ENCODE results near the gene CCDC85C. TPM values are rescaled to one million over a fixed set of nuclear protein-coding genes. Genes with fewer than 3 reads are reported as not detected.

Gene CCDC85C
- total RNA-seq, 1 experiment from 2014 or later: 35.8 TPM

DNA sequence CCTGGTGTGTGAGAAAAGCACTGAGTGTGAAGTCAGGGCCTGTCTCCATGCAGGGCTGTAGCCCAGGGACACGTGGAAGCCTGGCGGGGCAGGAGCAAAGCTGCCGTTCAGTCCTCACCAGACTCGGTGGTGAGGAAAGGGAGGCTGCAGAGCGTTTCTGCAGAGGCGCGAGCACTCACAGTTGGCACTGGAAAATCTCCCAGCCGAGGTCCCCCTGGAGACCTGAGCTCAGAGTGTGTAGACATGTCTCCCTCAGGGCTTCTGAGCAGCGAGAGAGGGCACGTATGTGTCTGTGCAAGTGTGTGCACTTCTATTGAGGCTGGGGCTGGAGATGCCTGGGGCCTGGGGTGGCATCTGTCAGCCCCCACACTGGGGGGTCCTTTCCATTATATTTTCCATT, 29.9 kb upstream of the CCDC85C start (continued):
- TF ChIP-seq, protein P1, sequence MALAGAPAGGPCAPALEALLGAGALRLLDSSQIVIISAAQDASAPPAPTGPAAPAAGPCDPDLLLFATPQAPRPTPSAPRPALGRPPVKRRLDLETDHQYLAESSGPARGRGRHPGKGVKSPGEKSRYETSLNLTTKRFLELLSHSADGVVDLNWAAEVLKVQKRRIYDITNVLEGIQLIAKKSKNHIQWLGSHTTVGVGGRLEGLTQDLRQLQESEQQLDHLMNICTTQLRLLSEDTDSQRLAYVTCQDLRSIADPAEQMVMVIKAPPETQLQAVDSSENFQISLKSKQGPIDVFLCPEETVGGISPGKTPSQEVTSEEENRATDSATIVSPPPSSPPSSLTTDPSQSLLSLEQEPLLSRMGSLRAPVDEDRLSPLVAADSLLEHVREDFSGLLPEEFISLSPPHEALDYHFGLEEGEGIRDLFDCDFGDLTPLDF (CRISPR knock-in tag; IDR thresholded peaks at IDR 0.05): no peak
- no peak for TF ChIP-seq ELF4 (CRISPR knock-in tag; IDR thresholded peaks at IDR 0.05; ENCODE audit: low read depth)
- TF ChIP-seq, protein P2, sequence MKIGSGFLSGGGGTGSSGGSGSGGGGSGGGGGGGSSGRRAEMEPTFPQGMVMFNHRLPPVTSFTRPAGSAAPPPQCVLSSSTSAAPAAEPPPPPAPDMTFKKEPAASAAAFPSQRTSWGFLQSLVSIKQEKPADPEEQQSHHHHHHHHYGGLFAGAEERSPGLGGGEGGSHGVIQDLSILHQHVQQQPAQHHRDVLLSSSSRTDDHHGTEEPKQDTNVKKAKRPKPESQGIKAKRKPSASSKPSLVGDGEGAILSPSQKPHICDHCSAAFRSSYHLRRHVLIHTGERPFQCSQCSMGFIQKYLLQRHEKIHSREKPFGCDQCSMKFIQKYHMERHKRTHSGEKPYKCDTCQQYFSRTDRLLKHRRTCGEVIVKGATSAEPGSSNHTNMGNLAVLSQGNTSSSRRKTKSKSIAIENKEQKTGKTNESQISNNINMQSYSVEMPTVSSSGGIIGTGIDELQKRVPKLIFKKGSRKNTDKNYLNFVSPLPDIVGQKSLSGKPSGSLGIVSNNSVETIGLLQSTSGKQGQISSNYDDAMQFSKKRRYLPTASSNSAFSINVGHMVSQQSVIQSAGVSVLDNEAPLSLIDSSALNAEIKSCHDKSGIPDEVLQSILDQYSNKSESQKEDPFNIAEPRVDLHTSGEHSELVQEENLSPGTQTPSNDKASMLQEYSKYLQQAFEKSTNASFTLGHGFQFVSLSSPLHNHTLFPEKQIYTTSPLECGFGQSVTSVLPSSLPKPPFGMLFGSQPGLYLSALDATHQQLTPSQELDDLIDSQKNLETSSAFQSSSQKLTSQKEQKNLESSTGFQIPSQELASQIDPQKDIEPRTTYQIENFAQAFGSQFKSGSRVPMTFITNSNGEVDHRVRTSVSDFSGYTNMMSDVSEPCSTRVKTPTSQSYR (CRISPR knock-in tag; IDR thresholded peaks at IDR 0.05): no peak
- TF ChIP-seq, protein P3, sequence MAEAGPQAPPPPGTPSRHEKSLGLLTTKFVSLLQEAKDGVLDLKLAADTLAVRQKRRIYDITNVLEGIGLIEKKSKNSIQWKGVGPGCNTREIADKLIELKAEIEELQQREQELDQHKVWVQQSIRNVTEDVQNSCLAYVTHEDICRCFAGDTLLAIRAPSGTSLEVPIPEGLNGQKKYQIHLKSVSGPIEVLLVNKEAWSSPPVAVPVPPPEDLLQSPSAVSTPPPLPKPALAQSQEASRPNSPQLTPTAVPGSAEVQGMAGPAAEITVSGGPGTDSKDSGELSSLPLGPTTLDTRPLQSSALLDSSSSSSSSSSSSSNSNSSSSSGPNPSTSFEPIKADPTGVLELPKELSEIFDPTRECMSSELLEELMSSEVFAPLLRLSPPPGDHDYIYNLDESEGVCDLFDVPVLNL (CRISPR knock-in tag; IDR thresholded peaks at IDR 0.05; ENCODE audit: borderline replicate concordance, low read depth): no peak
- no peak for TF ChIP-seq ZNF423 (CRISPR knock-in tag; IDR thresholded peaks at IDR 0.05)
- no peak for TF ChIP-seq MXD4 (CRISPR knock-in tag; IDR thresholded peaks at IDR 0.05; ENCODE audit: borderline replicate concordance)
- TF ChIP-seq, protein P4, sequence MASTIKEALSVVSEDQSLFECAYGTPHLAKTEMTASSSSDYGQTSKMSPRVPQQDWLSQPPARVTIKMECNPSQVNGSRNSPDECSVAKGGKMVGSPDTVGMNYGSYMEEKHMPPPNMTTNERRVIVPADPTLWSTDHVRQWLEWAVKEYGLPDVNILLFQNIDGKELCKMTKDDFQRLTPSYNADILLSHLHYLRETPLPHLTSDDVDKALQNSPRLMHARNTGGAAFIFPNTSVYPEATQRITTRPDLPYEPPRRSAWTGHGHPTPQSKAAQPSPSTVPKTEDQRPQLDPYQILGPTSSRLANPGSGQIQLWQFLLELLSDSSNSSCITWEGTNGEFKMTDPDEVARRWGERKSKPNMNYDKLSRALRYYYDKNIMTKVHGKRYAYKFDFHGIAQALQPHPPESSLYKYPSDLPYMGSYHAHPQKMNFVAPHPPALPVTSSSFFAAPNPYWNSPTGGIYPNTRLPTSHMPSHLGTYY (CRISPR knock-in tag; IDR thresholded peaks at IDR 0.05): no peak

DNA sequence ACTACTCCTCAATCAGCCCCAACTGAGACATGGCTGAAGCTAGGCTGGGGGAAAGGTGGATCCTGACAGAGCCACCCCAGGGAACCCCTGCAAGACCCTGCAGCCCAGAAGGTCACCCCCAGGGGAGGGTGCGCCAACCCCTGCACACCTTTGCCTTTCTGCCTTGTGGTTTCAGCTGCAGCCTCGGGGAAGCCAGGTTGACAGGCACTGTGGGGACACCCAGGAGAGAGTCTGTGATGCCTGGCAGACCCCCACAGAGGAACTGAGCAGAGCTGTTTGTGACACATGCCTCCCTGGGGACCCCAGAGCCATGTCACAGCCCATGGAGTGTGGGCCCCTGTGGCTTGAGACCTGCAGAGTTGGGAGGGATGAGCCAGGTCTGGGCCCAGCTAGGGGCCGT, 29.1 kb upstream of the CCDC85C start:
- ChIA-PET CTCF (interaction anchor here (0.8 to 1.3 kb wide), 3 partner anchors 95 to 116 kb away, joined by 3 read pairs; no protein-coding TSS in a partner anchor), POLR2A (no interaction called here)
- Mint-ChIP-seq H3K27ac (no peak overlapping the region), H3K4me1 (no peaks in the 10 kb centered on the region; the same call in 1 of the 2 replicates), H3K4me3 (no peak overlapping the region), H3K36me3 (no peaks in the 10 kb centered on the region), H3K27me3 (ENCODE audit: low read depth) (no peaks in the 10 kb centered on the region), H3K9me3 (no peaks in the 10 kb centered on the region)
- ATAC-seq: no peak
- no peak for DNase-seq (ENCODE audit: low spot score)
- TF ChIP-seq, protein P5, sequence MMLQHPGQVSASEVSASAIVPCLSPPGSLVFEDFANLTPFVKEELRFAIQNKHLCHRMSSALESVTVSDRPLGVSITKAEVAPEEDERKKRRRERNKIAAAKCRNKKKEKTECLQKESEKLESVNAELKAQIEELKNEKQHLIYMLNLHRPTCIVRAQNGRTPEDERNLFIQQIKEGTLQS (CRISPR knock-in tag; conservative IDR thresholded peaks at IDR 0.05): no peak
- TF ChIP-seq, protein P6, sequence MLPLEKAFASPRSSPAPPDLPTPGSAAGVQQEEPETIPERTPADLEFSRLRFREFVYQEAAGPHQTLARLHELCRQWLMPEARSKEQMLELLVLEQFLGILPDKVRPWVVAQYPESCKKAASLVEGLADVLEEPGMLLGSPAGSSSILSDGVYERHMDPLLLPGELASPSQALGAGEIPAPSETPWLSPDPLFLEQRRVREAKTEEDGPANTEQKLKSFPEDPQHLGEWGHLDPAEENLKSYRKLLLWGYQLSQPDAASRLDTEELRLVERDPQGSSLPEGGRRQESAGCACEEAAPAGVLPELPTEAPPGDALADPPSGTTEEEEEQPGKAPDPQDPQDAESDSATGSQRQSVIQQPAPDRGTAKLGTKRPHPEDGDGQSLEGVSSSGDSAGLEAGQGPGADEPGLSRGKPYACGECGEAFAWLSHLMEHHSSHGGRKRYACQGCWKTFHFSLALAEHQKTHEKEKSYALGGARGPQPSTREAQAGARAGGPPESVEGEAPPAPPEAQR (CRISPR knock-in tag; IDR thresholded peaks at IDR 0.05): no peak
- TF ChIP-seq SMAD4 (CRISPR knock-in tag; IDR thresholded peaks at IDR 0.05) (no peak), FOXJ3 (CRISPR knock-in tag; IDR thresholded peaks at IDR 0.05; ENCODE audit: borderline replicate concordance) (no peak)
- TF ChIP-seq, protein P7, sequence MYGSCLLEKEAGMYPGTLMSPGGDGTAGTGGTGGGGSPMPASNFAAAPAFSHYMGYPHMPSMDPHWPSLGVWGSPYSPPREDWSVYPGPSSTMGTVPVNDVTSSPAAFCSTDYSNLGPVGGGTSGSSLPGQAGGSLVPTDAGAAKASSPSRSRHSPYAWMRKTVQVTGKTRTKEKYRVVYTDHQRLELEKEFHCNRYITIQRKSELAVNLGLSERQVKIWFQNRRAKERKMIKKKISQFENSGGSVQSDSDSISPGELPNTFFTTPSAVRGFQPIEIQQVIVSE (CRISPR knock-in tag; IDR thresholded peaks at IDR 0.05; ENCODE audit: borderline replicate concordance): no peak
- TF ChIP-seq, protein P4 (CRISPR knock-in tag; IDR thresholded peaks at IDR 0.05): no peak
